Mammary epithelial cell (primary cell): ENCODE measurements around the gene ZNF787.

Experiments
- CTCF ChIP-seq, 2 donors: IDR thresholded peaks in 1 of 2; conservative IDR thresholded peaks in 1 of 2; 2 replicates each; pipeline ENCODE4 v1.5.1; 2011 to 2012; ENCODE audit warnings: inconsistent platforms in 2 of 2, low read length in 2 of 2, mild to moderate bottlenecking in 2 of 2, control low read depth in 1 of 2, low read depth in 1 of 2; ENCODE audit not compliant: insufficient read depth in 1 of 2; ENCODE audit errors: extremely low read depth in 1 of 2
- EZH2 ChIP-seq: IDR thresholded peaks from 2 replicates; pipeline ENCODE4 v1.6.1; 2012; ENCODE audit warnings: low read length, inconsistent platforms, borderline replicate concordance

GRCh38 chr19:56120371-56121179 is 520 bp downstream of the ZNF787 start:
- TF ChIP-seq CTCF (conservative IDR thresholded peaks at IDR 0.05 in 1 of 2, IDR thresholded peaks at IDR 0.05 in 1 of 2; ENCODE audit: extremely low read depth in 1 of 2, insufficient read depth in 1 of 2, low read depth in 1 of 2, low read length in 2 of 2) (peak in 1 of 2 donors; percentile 34), EZH2 (no peak)
